Neural cell (in vitro differentiated cells): ENCODE data around the gene TIAM2. TPM values are rescaled to one million over a fixed set of nuclear protein-coding genes. Genes with fewer than 3 reads are reported as not detected.

Experiments used
- H2AFZ ChIP-seq: fragments of 200-600, 300-800 bp; sonication (generic), shearing (Covaris generic); 2 replicates; pipeline ENCODE4 v1.6.0; 2014; ENCODE audit warnings: low read depth, mild to moderate bottlenecking, antibody characterized with exemption, low read length, moderate library complexity
- H3F3A ChIP-seq: fragments of 200-600 bp; shearing (Covaris generic); 2 replicates; pipeline ENCODE4 v1.6.1; 2016; ENCODE audit warnings: mild to moderate bottlenecking, moderate library complexity, mixed read lengths, antibody characterized with exemption, low read length; ENCODE audit not compliant: insufficient read depth, poor library complexity, severe bottlenecking
- H3K27ac ChIP-seq: fragments of 200-600, 300-800 bp; sonication (generic), shearing (Covaris generic); 2 replicates; pipeline ENCODE4 v1.5.1; 2014; ENCODE audit warnings: mild to moderate bottlenecking, low read length, moderate library complexity
- H3K27me3 ChIP-seq: fragments of 300-800, 200-600 bp; sonication (generic), shearing (Covaris generic); 2 replicates; pipeline ENCODE4 v1.6.0; 2014; ENCODE audit warnings: mild to moderate bottlenecking, low read depth, low read length, moderate library complexity; ENCODE audit not compliant: insufficient read depth
- H3K36me3 ChIP-seq: fragments of 300-800, 200-600 bp; sonication (generic), shearing (Covaris generic); 2 replicates; pipeline ENCODE4 v1.5.1; 2014; ENCODE audit warnings: mild to moderate bottlenecking, antibody characterized with exemption, low read length, moderate library complexity; ENCODE audit not compliant: insufficient read depth
- H3K4me2 ChIP-seq: fragments of 300-800, 200-600 bp; sonication (generic), shearing (Covaris generic); 2 replicates; pipeline ENCODE4 v1.6.0; 2014; ENCODE audit warnings: mild to moderate bottlenecking, low read length
- H3K4me3 ChIP-seq: fragments of 300-800, 200-600 bp; sonication (generic), shearing (Covaris generic); 2 replicates; pipeline ENCODE4 v1.5.1; 2014; ENCODE audit warnings: mild to moderate bottlenecking, low read length, moderate library complexity
- H3K79me2 ChIP-seq: fragments of 200-600 bp; shearing (Covaris generic); replicated peaks from 2 replicates; pipeline ENCODE4 v1.6.0; 2014; ENCODE audit warnings: mild to moderate bottlenecking, low read length, moderate library complexity; ENCODE audit not compliant: insufficient read depth
- H3K9ac ChIP-seq: fragments of 300-800, 200-600 bp; sonication (generic), shearing (Covaris generic); 2 replicates; pipeline ENCODE4 v1.6.1; 2016; ENCODE audit warnings: mild to moderate bottlenecking, low read length, mixed read lengths
- H3K9me2 ChIP-seq: fragments of 200-600 bp; shearing (Covaris generic); 2 replicates; pipeline ENCODE4 v1.6.1; 2016; ENCODE audit warnings: mild to moderate bottlenecking, low read length, mixed read lengths; ENCODE audit not compliant: insufficient read depth
- H3K9me3 ChIP-seq: fragments of 200-600, 300-800 bp; sonication (generic), shearing (Covaris generic); 2 replicates; pipeline ENCODE4 v1.6.1; 2016; ENCODE audit warnings: mild to moderate bottlenecking, mixed run types, low read length, moderate library complexity, mixed read lengths
- H4K20me1 ChIP-seq: fragments of 200-600 bp; shearing (Covaris generic); 2 replicates; pipeline ENCODE4 v1.6.1; 2016; ENCODE audit warnings: mild to moderate bottlenecking, mixed run types; ENCODE audit not compliant: insufficient read depth
- EP300 ChIP-seq: fragments of 450-650 bp; conservative IDR thresholded peaks from 2 replicates; pipeline ENCODE4 v1.6.1; 2014; ENCODE audit warnings: antibody characterized with exemption, mild to moderate bottlenecking, moderate library complexity; ENCODE audit not compliant: poor library complexity, severe bottlenecking
- EZH2 ChIP-seq: fragments of 200-600, 300-800 bp; shearing (Covaris generic), sonication (generic); IDR thresholded peaks from 2 replicates; pipeline ENCODE4 v1.6.1; 2014; ENCODE audit warnings: antibody characterized with exemption, low read length, borderline replicate concordance, mild to moderate bottlenecking; ENCODE audit not compliant: insufficient read depth, poor library complexity, severe bottlenecking
- MXI1 ChIP-seq: fragments of 450-650 bp; conservative IDR thresholded peaks from 2 replicates; pipeline ENCODE4 v1.6.1; 2014; ENCODE audit warnings: antibody characterized with exemption, mild to moderate bottlenecking; ENCODE audit not compliant: poor library complexity, severe bottlenecking
- POLR2AphosphoS5 ChIP-seq: IDR thresholded peaks from 2 replicates; pipeline ENCODE4 v1.6.1; 2012
- RAD21 ChIP-seq: fragments of 450-650 bp; conservative IDR thresholded peaks from 2 replicates; pipeline ENCODE4 v1.6.1; 2014; ENCODE audit warnings: antibody characterized with exemption, mild to moderate bottlenecking, moderate library complexity
- REST ChIP-seq: IDR thresholded peaks from 2 replicates; pipeline ENCODE4 v1.6.1; 2012; ENCODE audit warnings: borderline replicate concordance
- SMC3 ChIP-seq: fragments of 450-650 bp; conservative IDR thresholded peaks from 2 replicates; pipeline ENCODE4 v1.6.1; 2014; ENCODE audit warnings: antibody characterized with exemption, mild to moderate bottlenecking, moderate library complexity; ENCODE audit not compliant: poor library complexity
- TAF1 ChIP-seq: IDR thresholded peaks from 2 replicates; pipeline ENCODE4 v1.6.1; 2012; ENCODE audit warnings: low read depth
- polyA plus RNA-seq: library from polyadenylated mRNA; depleted of rRNA; stranded (reverse); fragments of >200 nt; gene quantifications from 2 replicates; pipeline ENCODE4 v1.2.3, GENCODE V29; 2014
- TF ChIP-seq, protein P1 (sequence below): fragments of 450-650 bp; IDR thresholded peaks from 2 replicates; pipeline ENCODE4 v1.5.1; 2014; ENCODE audit warnings: antibody characterized with exemption, mild to moderate bottlenecking, moderate library complexity; ENCODE audit not compliant: poor library complexity, severe bottlenecking

The TIAM2 gene
- polyA plus RNA-seq, 1 donor from 2014 or later: 73.3 TPM

DNA sequence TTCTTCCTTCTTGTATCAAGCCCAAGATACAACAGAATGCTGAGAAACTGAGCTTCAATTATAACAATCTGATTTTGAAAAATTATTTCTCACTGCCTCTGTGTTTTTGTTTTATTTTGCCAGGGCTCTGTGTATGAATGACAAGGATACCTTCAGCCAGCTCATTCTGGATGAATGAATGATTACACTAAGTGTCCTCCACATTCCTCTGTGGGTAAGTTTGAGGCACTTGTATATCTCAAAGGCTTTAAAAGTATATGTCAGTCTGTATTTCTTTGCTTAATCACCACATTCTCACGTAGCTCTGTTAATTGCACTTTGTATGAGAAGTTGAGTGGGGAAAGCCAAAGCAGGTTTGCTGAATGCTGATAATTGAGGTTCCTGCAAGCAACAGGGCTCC, 95.1 kb downstream of the TIAM2 start:
- H3K4me2 ChIP-seq: no peak overlapping the region
- H3K79me2 ChIP-seq: no peaks in the 10 kb centered on the region
- H3F3A ChIP-seq: no peaks in the 10 kb centered on the region
- H3K4me3 ChIP-seq: no peak overlapping the region
- no peak overlapping the region for H3K9ac ChIP-seq
- no peak overlapping the region for H3K27ac ChIP-seq
- no peaks in the 10 kb centered on the region for H3K36me3 ChIP-seq
- no peaks in the 10 kb centered on the region for H3K9me3 ChIP-seq
- no peaks in the 10 kb centered on the region for H4K20me1 ChIP-seq
- no peaks in the 10 kb centered on the region for H3K27me3 ChIP-seq
- TF ChIP-seq, protein P1, sequence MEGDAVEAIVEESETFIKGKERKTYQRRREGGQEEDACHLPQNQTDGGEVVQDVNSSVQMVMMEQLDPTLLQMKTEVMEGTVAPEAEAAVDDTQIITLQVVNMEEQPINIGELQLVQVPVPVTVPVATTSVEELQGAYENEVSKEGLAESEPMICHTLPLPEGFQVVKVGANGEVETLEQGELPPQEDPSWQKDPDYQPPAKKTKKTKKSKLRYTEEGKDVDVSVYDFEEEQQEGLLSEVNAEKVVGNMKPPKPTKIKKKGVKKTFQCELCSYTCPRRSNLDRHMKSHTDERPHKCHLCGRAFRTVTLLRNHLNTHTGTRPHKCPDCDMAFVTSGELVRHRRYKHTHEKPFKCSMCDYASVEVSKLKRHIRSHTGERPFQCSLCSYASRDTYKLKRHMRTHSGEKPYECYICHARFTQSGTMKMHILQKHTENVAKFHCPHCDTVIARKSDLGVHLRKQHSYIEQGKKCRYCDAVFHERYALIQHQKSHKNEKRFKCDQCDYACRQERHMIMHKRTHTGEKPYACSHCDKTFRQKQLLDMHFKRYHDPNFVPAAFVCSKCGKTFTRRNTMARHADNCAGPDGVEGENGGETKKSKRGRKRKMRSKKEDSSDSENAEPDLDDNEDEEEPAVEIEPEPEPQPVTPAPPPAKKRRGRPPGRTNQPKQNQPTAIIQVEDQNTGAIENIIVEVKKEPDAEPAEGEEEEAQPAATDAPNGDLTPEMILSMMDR: no peak
- TF ChIP-seq EP300: no peak
- TF ChIP-seq POLR2AphosphoS5: no peak
- TF ChIP-seq RAD21: no peak
- TF ChIP-seq SMC3: no peak
- TF ChIP-seq REST: no peak
- no peak overlapping the region for H2AFZ ChIP-seq
- H3K9me2 ChIP-seq: no peaks in the 10 kb centered on the region

DNA sequence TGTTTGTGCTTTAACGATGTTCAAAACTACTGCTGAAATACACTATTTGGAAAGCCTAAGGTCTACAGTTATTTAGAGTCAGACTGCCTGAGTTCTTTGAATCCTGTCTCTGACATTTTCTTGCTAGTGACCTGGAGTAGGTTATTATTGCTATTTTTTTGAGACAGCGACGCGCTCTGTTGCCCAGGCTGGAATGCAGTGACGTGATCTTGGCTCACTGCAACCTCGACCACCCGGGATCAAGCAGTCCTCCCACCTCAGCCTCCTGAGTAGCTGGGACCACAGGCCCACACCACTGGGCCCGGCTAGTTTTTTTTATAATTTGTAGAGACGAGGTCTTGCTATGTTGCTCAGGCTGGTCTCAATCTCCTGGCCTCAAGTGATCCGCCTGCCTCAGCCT, 96.6 kb downstream of the TIAM2 start:
- no peak overlapping the region for H2AFZ ChIP-seq
- H3K27me3 ChIP-seq: no peaks in the 10 kb centered on the region
- no peak overlapping the region for H3K9ac ChIP-seq
- H3K4me3 ChIP-seq: no peak overlapping the region
- TF ChIP-seq POLR2AphosphoS5 (no peak), RAD21 (no peak), EZH2 (no peak), REST (no peak), EP300 (no peak), SMC3 (no peak), MXI1 (no peak), TAF1 (no peak)
- TF ChIP-seq, protein P1: no peak
- no peak overlapping the region for H3K27ac ChIP-seq
- H3K79me2 ChIP-seq: no peaks in the 10 kb centered on the region
- no peaks in the 10 kb centered on the region for H3K9me2 ChIP-seq
- no peaks in the 10 kb centered on the region for H3K36me3 ChIP-seq
- no peaks in the 10 kb centered on the region for H3K9me3 ChIP-seq
- H3F3A ChIP-seq: no peaks in the 10 kb centered on the region
- no peak overlapping the region for H3K4me2 ChIP-seq
- no peaks in the 10 kb centered on the region for H4K20me1 ChIP-seq
